NB4 (cell line): ENCODE data around the gene DNAJC6.
A peak's percentile ranks its signal among the peaks of the same experiment; 100 is the strongest.

Experiments
- DNase-seq: peaks from one replicate; pipeline ENCODE4 v3.0.0; 2010; ENCODE audit warnings: low read depth
- H3K4me3 ChIP-seq: one replicate; pipeline ENCODE4 v1.5.1; 2011; ENCODE audit warnings: mild to moderate bottlenecking, low read depth, low read length, moderate library complexity
- CTCF ChIP-seq: IDR thresholded peaks from one replicate; pipeline ENCODE4 v1.5.1; 2012; ENCODE audit warnings: low read depth, low read length
- MAX ChIP-seq: IDR thresholded peaks from 2 replicates; pipeline ENCODE4 v1.6.1; 2011; ENCODE audit warnings: low read depth, low read length
- MYC ChIP-seq: IDR thresholded peaks from 2 replicates; pipeline ENCODE4 v1.6.1; 2011; ENCODE audit warnings: low read depth, low read length
- POLR2A ChIP-seq: IDR thresholded peaks from 2 replicates; pipeline ENCODE4 v1.6.1; 2011; ENCODE audit warnings: mild to moderate bottlenecking; ENCODE audit not compliant: insufficient read length; ENCODE audit errors: extremely low read depth

The DNAJC6 gene

GRCh38 chr1:65419681-65420589 lies 110.6 kb downstream of the DNAJC6 start:
- DNase-seq = peak; percentile 95
- no peak; the same call in 1 of the 2 replicates for TF ChIP-seq MAX
- no peak for TF ChIP-seq MYC
- TF ChIP-seq CTCF = no peak
- peak; percentile 26 for TF ChIP-seq POLR2A
- peak overlapping the region; percentile 63 for H3K4me3 ChIP-seq

GRCh38 chr1:65420590-65421350 lies 111.4 kb downstream of the DNAJC6 start, which contains the start of the genes LEPR and LEPROT:
TSS of gene LEPR (plus strand) at chr1:65420668. CDS start at chr1:65565566, 144,898 bp downstream.
TSS of gene LEPROT (plus strand) at chr1:65420668. CDS start at chr1:65420725, 57 bp downstream.
- H3K4me3 ChIP-seq = peak within 1 kb of the TSS; percentile 92
- DNase-seq = no peak
- TF ChIP-seq MYC = peak; percentile 30; the same call in 1 of the 2 replicates
- peak; percentile 65 for TF ChIP-seq POLR2A
- TF ChIP-seq CTCF = no peak

- peak overlapping the region; percentile 92 for H3K4me3 ChIP-seq
- DNase-seq = peak; percentile 51
- TF ChIP-seq MAX (no peak), POLR2A (no peak), MYC (no peak), CTCF (no peak)
Measured at GRCh38 chr1:65421351-65422025, 112.1 kb downstream of the DNAJC6 start.

- H3K4me3 ChIP-seq = peak overlapping the region; percentile 92
- peak; percentile 2 for DNase-seq
- TF ChIP-seq MAX (no peak), POLR2A (no peak), MYC (no peak), CTCF (no peak)
Measured at GRCh38 chr1:65422241-65423203, 113.2 kb downstream of the DNAJC6 start.
